DMS 273 (cell line): ENCODE measurements around the gene MAB21L4.
A peak's percentile ranks its signal among the peaks of the same experiment; 100 is the strongest.

ENCODE experiments used
- DNase-seq: peaks from one replicate; lab custom pipeline; 2025; ENCODE audit not compliant: unreplicated experiment; lab: John Stamatoyannopoulos, UW

The MAB21L4 gene

GRCh38 chr2:240913810-240914644 lies 18.1 kb upstream of the MAB21L4 start:
- peak; percentile 84 for DNase-seq

GRCh38 chr2:240912878-240913809 lies 17.2 kb upstream of the MAB21L4 start:
- no peak for DNase-seq

- DNase-seq: no peak
Measured at GRCh38 chr2:240911641-240912265, 15.8 kb upstream of the MAB21L4 start.

- no peak for DNase-seq
Measured at GRCh38 chr2:240909216-240909974, 13.4 kb upstream of the MAB21L4 start.

- no peak for DNase-seq
Measured at GRCh38 chr2:240906911-240907590, 11.1 kb upstream of the MAB21L4 start.

- DNase-seq: peak; percentile 57
Measured at GRCh38 chr2:240906141-240906910, 10.4 kb upstream of the MAB21L4 start, which contains the start of gene CROCC2. Gene CROCC2, plus strand, starts transcription at chr2:240906336. Its CDS starts 178 bp downstream, at chr2:240906514.

GRCh38 chr2:240905176-240905781 lies 9.3 kb upstream of the MAB21L4 start:
- peak; percentile 61 for DNase-seq

GRCh38 chr2:240904216-240905175 lies 8.5 kb upstream of the MAB21L4 start:
- no peak for DNase-seq

- DNase-seq: peak; percentile 74
Measured at GRCh38 chr2:240903191-240904060, 7.5 kb upstream of the MAB21L4 start.

- no peak for DNase-seq
Measured at GRCh38 chr2:240902615-240903041, 6.7 kb upstream of the MAB21L4 start.

GRCh38 chr2:240901986-240902614 lies 6.1 kb upstream of the MAB21L4 start:
- DNase-seq: no peak

- no peak for DNase-seq
Measured at GRCh38 chr2:240900141-240900860, 4.3 kb upstream of the MAB21L4 start.

GRCh38 chr2:240899468-240899865 lies 3.5 kb upstream of the MAB21L4 start:
- no peak for DNase-seq

GRCh38 chr2:240898731-240899467 lies 2.9 kb upstream of the MAB21L4 start:
- DNase-seq: no peak
